CD14-positive monocyte (primary cell): ENCODE results near the gene ABHD4. TPM values are rescaled to one million over a fixed set of nuclear protein-coding genes. Genes with fewer than 3 reads are reported as not detected.

ENCODE experiments used
- DNase-seq, 3 donors: peaks; one replicate each; pipeline ENCODE4 v3.0.0-alpha.2; 2011 to 2022
- H2AFZ ChIP-seq: 2 replicates; pipeline ENCODE4 v1.6.0; 2012; ENCODE audit warnings: mild to moderate bottlenecking, low read depth, low read length, inconsistent platforms; ENCODE audit not compliant: insufficient read depth, poor library complexity, severe bottlenecking
- H3K27ac ChIP-seq, 2 donors: 1 replicate in 1 of 2; 2 replicates in 1 of 2; pipeline ENCODE4 v1.5.1; 2012 to 2013; ENCODE audit warnings: low read length in 2 of 2, control low read depth in 1 of 2, inconsistent platforms in 1 of 2, low read depth in 1 of 2, mild to moderate bottlenecking in 1 of 2
- H3K27me3 ChIP-seq, 2 donors: one replicate each; pipeline versions ENCODE4 v1.6.0 to v1.6.1; 2011 to 2013; ENCODE audit warnings: low read length in 2 of 2; ENCODE audit not compliant: control insufficient read depth in 2 of 2, insufficient read depth in 2 of 2
- H3K36me3 ChIP-seq, 2 donors: replicated peaks in 1 of 2; 1 replicate in 1 of 2; 2 replicates in 1 of 2; pipeline versions ENCODE4 v1.5.1 to v1.6.1; 2012 to 2013; ENCODE audit warnings: low read length in 2 of 2, control low read depth in 1 of 2, inconsistent platforms in 1 of 2, mild to moderate bottlenecking in 1 of 2; ENCODE audit not compliant: insufficient read depth in 2 of 2, control insufficient read depth in 1 of 2
- H3K4me1 ChIP-seq, 2 donors: 1 replicate in 1 of 2; 2 replicates in 1 of 2; pipeline versions ENCODE4 v1.5.1 to v1.6.1; 2012 to 2013; ENCODE audit warnings: low read length in 2 of 2, control low read depth in 1 of 2, inconsistent platforms in 1 of 2, mild to moderate bottlenecking in 1 of 2, moderate library complexity in 1 of 2; ENCODE audit not compliant: insufficient read depth in 2 of 2, control insufficient read depth in 1 of 2
- H3K4me2 ChIP-seq: replicated peaks from 2 replicates; pipeline ENCODE3; 2012; ENCODE audit warnings: low read length, moderate library complexity, mild to moderate bottlenecking; ENCODE audit not compliant: poor library complexity, severe bottlenecking; ENCODE audit errors: extremely low read depth
- H3K4me3 ChIP-seq, 3 experiments: fragments of 200-600 bp in 1 of 3; sonication (generic) in 1 of 3; replicated peaks in 1 of 3; 1 replicate in 2 of 3; 2 replicates in 1 of 3; pipeline ENCODE4 v1.5.1; 2011 to 2013; ENCODE audit warnings: low read length in 3 of 3, mild to moderate bottlenecking in 3 of 3, control low read depth in 2 of 3, low read depth in 2 of 3, inconsistent platforms in 1 of 3, moderate library complexity in 1 of 3
- H3K79me2 ChIP-seq: 2 replicates; pipeline ENCODE4 v1.6.0; 2012; ENCODE audit warnings: mild to moderate bottlenecking, control low read depth, inconsistent platforms, low read length, moderate library complexity; ENCODE audit not compliant: insufficient read depth
- H3K9ac ChIP-seq: 2 replicates; pipeline ENCODE4 v1.6.0; 2017; ENCODE audit warnings: low read length, mild to moderate bottlenecking; ENCODE audit not compliant: insufficient read depth, poor library complexity, severe bottlenecking
- H3K9me3 ChIP-seq, 2 donors: replicated peaks in 1 of 2; 1 replicate in 1 of 2; 2 replicates in 1 of 2; pipeline versions ENCODE4 v1.5.1 to v1.6.1; 2012 to 2013; ENCODE audit warnings: low read length in 2 of 2, control low read depth in 1 of 2; ENCODE audit not compliant: control insufficient read depth in 1 of 2, insufficient read depth in 1 of 2
- H4K20me1 ChIP-seq: 2 replicates; pipeline ENCODE4 v1.6.0; 2012; ENCODE audit warnings: mild to moderate bottlenecking, low read length, control low read depth, moderate library complexity; ENCODE audit not compliant: insufficient read depth
- H3K27ac Mint-ChIP-seq, 7 donors: one replicate each; pipeline ENCODE4 v1.8.0; 2020; ENCODE audit warnings: mild to moderate bottlenecking in 7 of 7, mixed read lengths in 7 of 7, moderate library complexity in 6 of 7, inconsistent platforms in 2 of 7
- H3K27me3 Mint-ChIP-seq, 3 donors: one replicate each; pipeline ENCODE4 v1.8.0; 2021 to 2022; ENCODE audit warnings: low read depth in 3 of 3, mild to moderate bottlenecking in 3 of 3, mixed read lengths in 3 of 3, moderate library complexity in 3 of 3, inconsistent platforms in 1 of 3
- H3K36me3 Mint-ChIP-seq, 2 donors: one replicate each; pipeline ENCODE4 v1.8.0; 2020; ENCODE audit warnings: mixed read lengths in 2 of 2, inconsistent platforms in 1 of 2, mild to moderate bottlenecking in 1 of 2
- H3K4me1 Mint-ChIP-seq: one replicate; pipeline ENCODE4 v1.8.0; 2020; ENCODE audit warnings: mild to moderate bottlenecking, mixed read lengths
- H3K4me3 Mint-ChIP-seq, 2 donors: one replicate each; pipeline ENCODE4 v1.8.0; 2020; ENCODE audit warnings: mild to moderate bottlenecking in 2 of 2, mixed read lengths in 2 of 2, moderate library complexity in 1 of 2
- H3K9me3 Mint-ChIP-seq, 7 donors: one replicate each; pipeline ENCODE4 v1.8.0; 2020 to 2022; ENCODE audit warnings: mixed read lengths in 7 of 7, mild to moderate bottlenecking in 6 of 7, moderate library complexity in 6 of 7, inconsistent platforms in 2 of 7
- CTCF ChIP-seq: fragments of 200-600 bp; IDR thresholded peaks from one replicate; pipeline ENCODE4 v1.8.0; 2022; ENCODE audit warnings: antibody characterized with exemption, mild to moderate bottlenecking
- WGBS: methylation state at CpG from one replicate; pipeline ENCODE4 v1.1.5; 2013; ENCODE audit warnings: missing lambda C conversion rate; ENCODE audit not compliant: insufficient coverage; 5-methylcytosine and 5-hydroxymethylcytosine counted together
- intact Hi-C, 2 donors: fragments of 100-400 bp; cut with micrococcal nuclease; formaldehyde crosslinking; loops; one replicate each; pipeline versions ENCODE4 v1.15.0 to v1.15.1; 2023
- polyA plus RNA-seq, 3 donors: library from polyadenylated mRNA; depleted of rRNA in 1 of 3; unstranded in 2 of 3; stranded (reverse) in 1 of 3; fragments of 300-500 nt in 2 of 3; fragments of >200 nt in 1 of 3; fragmentation: Illumina TruSeq in 2 of 3; gene quantifications; 1 replicate in 2 of 3; 2 replicates in 1 of 3; pipeline ENCODE4 v1.2.3, GENCODE V29; 2012 to 2021

The ABHD4 gene
- polyA plus RNA-seq, 3 donors: 9.4 to 13.4 (median 12.5) TPM

GRCh38 chr14:22644305-22644635 is 46.2 kb downstream of the ABHD4 start, which contains the start of gene OR6J1:
OR6J1 (minus strand) TSS chr14:22644352; CDS start chr14:22634811, 9,541 bp downstream.
- Histone ChIP-seq H3K4me1 (peaks cover 14% of the 10 kb centered on the region in 2 donors), H3K36me3 (no peaks in the 10 kb centered on the region), H3K79me2 (no peaks in the 10 kb centered on the region), H3K4me2 (no peak within 1 kb of the TSS), H4K20me1 (no peaks in the 10 kb centered on the region), H3K9ac (no peak within 1 kb of the TSS), H3K9me3 (no peaks in the 10 kb centered on the region), H3K27ac (no peak within 1 kb of the TSS), H3K27me3 (peaks cover 5 to 11% of the 10 kb centered on the region in 2 donors), H3K4me3 (no peak within 1 kb of the TSS), H2AFZ (no peak within 1 kb of the TSS)
- H3K4me1 Mint-ChIP-seq: peaks cover 16% of the 10 kb centered on the region
- H3K27ac Mint-ChIP-seq: no peak within 1 kb of the TSS
- no peak for DNase-seq
- intact Hi-C loops: no loop called here
- WGBS: no CpG with 5 or more reads among the region's 1 CpG
- peaks cover 0 to 2% (median 0%) of the 10 kb centered on the region in 7 donors for H3K9me3 Mint-ChIP-seq
- no peak for TF ChIP-seq CTCF
- H3K36me3 Mint-ChIP-seq: peaks cover 0 to 4% of the 10 kb centered on the region in 2 donors
- H3K4me3 Mint-ChIP-seq: peak within 1 kb of the TSS in 1 of 2 donors; percentile 2
- peaks cover 17 to 35% (median 23%) of the 10 kb centered on the region in 3 donors for H3K27me3 Mint-ChIP-seq

GRCh38 chr14:22646570-22647254 is 48.6 kb downstream of the ABHD4 start:
- Histone ChIP-seq H3K27me3 (peaks cover 5 to 11% of the 10 kb centered on the region in 2 donors), H3K4me2 (peak overlapping the region; percentile 40), H4K20me1 (no peaks in the 10 kb centered on the region), H3K27ac (peak overlapping the region in 1 of 2 donors; percentile 22), H2AFZ (no peak overlapping the region), H3K9ac (no peak overlapping the region), H3K36me3 (no peaks in the 10 kb centered on the region), H3K4me3 (peak overlapping the region in 1 of 3 experiments; percentile 40), H3K9me3 (no peaks in the 10 kb centered on the region), H3K79me2 (no peaks in the 10 kb centered on the region), H3K4me1 (peaks cover 14% of the 10 kb centered on the region in 2 donors)
- peak; percentile 27 to 65 (median 64) for DNase-seq
- intact Hi-C loops: loop anchor here in 1 of 2 donors (5.0 kb wide), 1 partner anchor 49 kb away; the partner anchor contains the start of gene ABHD4
- no CpG with 5 or more reads among the region's 4 CpGs for WGBS
- H3K9me3 Mint-ChIP-seq: peaks cover 0 to 2% (median 0%) of the 10 kb centered on the region in 7 donors
- H3K4me1 Mint-ChIP-seq: peaks cover 16% of the 10 kb centered on the region
- peaks cover 0 to 4% of the 10 kb centered on the region in 2 donors for H3K36me3 Mint-ChIP-seq
- peak overlapping the region in 1 of 2 donors; percentile 62 for H3K4me3 Mint-ChIP-seq
- peak overlapping the region; percentile 1 to 91 (median 84) for H3K27ac Mint-ChIP-seq
- TF ChIP-seq CTCF: no peak
- H3K27me3 Mint-ChIP-seq: peaks cover 19 to 33% (median 21%) of the 10 kb centered on the region in 3 donors
